Stimulated activated memory B cell treated with anti-CD40 and anti-IgM and Interleukin-4, amounts not matched to agents 10 μg/mL and 1 μg/mL and 100 μg/mL, for 72 hours (primary cell): Measurements from ENCODE around the gene ISYNA1.

Experiments used
- ATAC-seq: fragments of 150-1000 bp; cut with Tn5 transposase; 2 replicates; pipeline ENCODE4 v1.10.0; 2021
- H3K27ac Mint-ChIP-seq: one replicate; pipeline ENCODE4 v1.8.0; 2022; ENCODE audit warnings: mild to moderate bottlenecking, mixed read lengths
- H3K27me3 Mint-ChIP-seq: one replicate; pipeline ENCODE4 v1.8.0; 2022; ENCODE audit warnings: mixed read lengths
- H3K36me3 Mint-ChIP-seq: one replicate; pipeline ENCODE4 v1.8.0; 2022; ENCODE audit warnings: mixed read lengths
- H3K4me1 Mint-ChIP-seq: one replicate; pipeline ENCODE4 v1.8.0; 2022; ENCODE audit warnings: mixed read lengths
- H3K4me3 Mint-ChIP-seq: one replicate; pipeline ENCODE4 v1.8.0; 2022; ENCODE audit warnings: mild to moderate bottlenecking, moderate library complexity, mixed read lengths
- H3K9me3 Mint-ChIP-seq: one replicate; pipeline ENCODE4 v1.8.0; 2022; ENCODE audit warnings: mixed read lengths

The ISYNA1 gene

GRCh38 chr19:18423258-18424020 lies 14.5 kb downstream of the ISYNA1 start:
- peaks cover 5% of the 10 kb centered on the region for H3K27me3 Mint-ChIP-seq
- ATAC-seq, result no peak
- peaks cover 56% of the 10 kb centered on the region for H3K4me1 Mint-ChIP-seq
- no peaks in the 10 kb centered on the region for H3K36me3 Mint-ChIP-seq
- no peak overlapping the region for H3K27ac Mint-ChIP-seq
- no peaks in the 10 kb centered on the region for H3K9me3 Mint-ChIP-seq
- H3K4me3 Mint-ChIP-seq, result no peak overlapping the region

- Mint-ChIP-seq H3K27me3 (peaks cover 13% of the 10 kb centered on the region), H3K4me3 (no peak overlapping the region), H3K27ac (no peak overlapping the region), H3K36me3 (no peaks in the 10 kb centered on the region), H3K4me1 (peaks cover 64% of the 10 kb centered on the region), H3K9me3 (no peaks in the 10 kb centered on the region)
- no peak for ATAC-seq
These were observed 15.3 kb downstream of the ISYNA1 start for GRCh38 chr19:18422530-18423191.

- Mint-ChIP-seq H3K27me3 (peaks cover 25% of the 10 kb centered on the region), H3K36me3 (no peaks in the 10 kb centered on the region), H3K9me3 (no peaks in the 10 kb centered on the region), H3K4me1 (peaks cover 75% of the 10 kb centered on the region), H3K27ac (no peak overlapping the region), H3K4me3 (no peak overlapping the region)
- ATAC-seq, result no peak
These were observed 16.5 kb downstream of the ISYNA1 start for GRCh38 chr19:18421371-18421959.

GRCh38 chr19:18420930-18421329 lies 17.0 kb downstream of the ISYNA1 start:
- no peak overlapping the region for H3K27ac Mint-ChIP-seq
- peaks cover 77% of the 10 kb centered on the region for H3K4me1 Mint-ChIP-seq
- no peaks in the 10 kb centered on the region for H3K9me3 Mint-ChIP-seq
- no peak for ATAC-seq
- H3K36me3 Mint-ChIP-seq, result no peaks in the 10 kb centered on the region
- peaks cover 30% of the 10 kb centered on the region for H3K27me3 Mint-ChIP-seq
- H3K4me3 Mint-ChIP-seq, result peak overlapping the region; percentile 15

GRCh38 chr19:18419699-18420460 lies 18.1 kb downstream of the ISYNA1 start:
- Mint-ChIP-seq H3K27me3 (peaks cover 41% of the 10 kb centered on the region), H3K4me3 (peak overlapping the region; percentile 41), H3K36me3 (no peaks in the 10 kb centered on the region), H3K4me1 (peaks cover 78% of the 10 kb centered on the region), H3K27ac (no peak overlapping the region), H3K9me3 (no peaks in the 10 kb centered on the region)
- peak; percentile 37 for ATAC-seq

- Mint-ChIP-seq H3K4me3 (peak within 1 kb of the TSS; percentile 81), H3K27me3 (peaks cover 46% of the 10 kb centered on the region), H3K9me3 (no peaks in the 10 kb centered on the region), H3K4me1 (peaks cover 81% of the 10 kb centered on the region), H3K36me3 (no peaks in the 10 kb centered on the region), H3K27ac (peak within 1 kb of the TSS; percentile 34)
- peak; percentile 74 for ATAC-seq
These were observed 18.7 kb downstream of the ISYNA1 start, which contains the start of gene SSBP4 for GRCh38 chr19:18419195-18419698. SSBP4 (plus strand) TSS chr19:18419398; CDS start chr19:18419649, 251 bp downstream.

- H3K27me3 Mint-ChIP-seq, result peaks cover 52% of the 10 kb centered on the region
- H3K36me3 Mint-ChIP-seq, result no peaks in the 10 kb centered on the region
- H3K9me3 Mint-ChIP-seq, result no peaks in the 10 kb centered on the region
- peak overlapping the region; percentile 81 for H3K4me3 Mint-ChIP-seq
- H3K27ac Mint-ChIP-seq, result peak overlapping the region; percentile 34
- peaks cover 80% of the 10 kb centered on the region for H3K4me1 Mint-ChIP-seq
- peak; percentile 1 for ATAC-seq
These were observed 19.3 kb downstream of the ISYNA1 start for GRCh38 chr19:18418483-18419194.

GRCh38 chr19:18418029-18418482 lies 19.9 kb downstream of the ISYNA1 start:
- peaks cover 77% of the 10 kb centered on the region for H3K4me1 Mint-ChIP-seq
- H3K27me3 Mint-ChIP-seq, result peaks cover 58% of the 10 kb centered on the region
- H3K9me3 Mint-ChIP-seq, result no peaks in the 10 kb centered on the region
- no peaks in the 10 kb centered on the region for H3K36me3 Mint-ChIP-seq
- H3K4me3 Mint-ChIP-seq, result peak overlapping the region; percentile 81
- peak overlapping the region; percentile 34 for H3K27ac Mint-ChIP-seq
- ATAC-seq, result no peak

GRCh38 chr19:18417250-18418028 lies 20.5 kb downstream of the ISYNA1 start:
- H3K36me3 Mint-ChIP-seq, result no peaks in the 10 kb centered on the region
- H3K4me3 Mint-ChIP-seq, result peak overlapping the region; percentile 63
- ATAC-seq, result no peak
- no peaks in the 10 kb centered on the region for H3K9me3 Mint-ChIP-seq
- H3K27me3 Mint-ChIP-seq, result peaks cover 64% of the 10 kb centered on the region
- peak overlapping the region; percentile 50 for H3K27ac Mint-ChIP-seq
- peaks cover 75% of the 10 kb centered on the region for H3K4me1 Mint-ChIP-seq

- ATAC-seq, result no peak
- Mint-ChIP-seq H3K4me3 (peak overlapping the region; percentile 63), H3K27me3 (peaks cover 70% of the 10 kb centered on the region), H3K27ac (peak overlapping the region; percentile 50), H3K4me1 (peaks cover 70% of the 10 kb centered on the region), H3K9me3 (no peaks in the 10 kb centered on the region), H3K36me3 (no peaks in the 10 kb centered on the region)
These were observed 21.1 kb downstream of the ISYNA1 start for GRCh38 chr19:18416778-18417249.

- Mint-ChIP-seq H3K27ac (no peak overlapping the region), H3K27me3 (peaks cover 85% of the 10 kb centered on the region), H3K4me3 (no peak overlapping the region), H3K36me3 (no peaks in the 10 kb centered on the region), H3K4me1 (peaks cover 63% of the 10 kb centered on the region), H3K9me3 (no peaks in the 10 kb centered on the region)
- no peak for ATAC-seq
These were observed 22.6 kb downstream of the ISYNA1 start for GRCh38 chr19:18415178-18415867.

GRCh38 chr19:18414504-18415177 lies 23.3 kb downstream of the ISYNA1 start:
- Mint-ChIP-seq H3K9me3 (no peaks in the 10 kb centered on the region), H3K4me3 (no peak overlapping the region), H3K4me1 (peaks cover 61% of the 10 kb centered on the region), H3K27ac (no peak overlapping the region), H3K27me3 (peaks cover 86% of the 10 kb centered on the region), H3K36me3 (no peaks in the 10 kb centered on the region)
- ATAC-seq, result no peak
